Activated CD4-positive, alpha-beta memory T cell treated with anti-CD3 and anti-CD28 coated beads for 36 hours (primary cell): ENCODE results near the gene SHKBP1. TPM values are rescaled to one million over a fixed set of nuclear protein-coding genes. Genes with fewer than 3 reads are reported as not detected.

Experiments
- CTCF ChIA-PET: fragments of 350-600 bp; sonication (Branson Sonifier 250); formaldehyde crosslinking; loops from one replicate; lab custom pipeline; 2021; ENCODE audit warnings: antibody characterized with exemption, inconsistent platforms; lab: Charles Lee
- POLR2A ChIA-PET: fragments of 350-600 bp; sonication (Branson Sonifier 250); formaldehyde crosslinking; loops from one replicate; lab custom pipeline; 2021; ENCODE audit warnings: antibody characterized with exemption; lab: Charles Lee
- DNase-seq: peaks from one replicate; pipeline ENCODE4 v3.0.0-alpha.2; 2020
- H3K27ac Mint-ChIP-seq: one replicate; pipeline ENCODE4 v1.8.0; 2021; ENCODE audit warnings: mixed read lengths
- H3K27me3 Mint-ChIP-seq: one replicate; pipeline ENCODE4 v1.8.0; 2021; ENCODE audit warnings: mixed read lengths
- H3K36me3 Mint-ChIP-seq: one replicate; pipeline ENCODE4 v1.8.0; 2021; ENCODE audit warnings: mixed read lengths
- H3K4me1 Mint-ChIP-seq: one replicate; pipeline ENCODE4 v1.8.0; 2021; ENCODE audit warnings: low read depth, mixed read lengths
- H3K4me3 Mint-ChIP-seq: one replicate; pipeline ENCODE4 v1.8.0; 2021; ENCODE audit warnings: mild to moderate bottlenecking, mixed read lengths
- H3K9me3 Mint-ChIP-seq: one replicate; pipeline ENCODE4 v1.8.0; 2021; ENCODE audit warnings: mixed read lengths
- intact Hi-C: fragments of 100-400 bp; cut with micrococcal nuclease; formaldehyde crosslinking; loops from one replicate; pipeline ENCODE4 v1.15.1; 2023
- total RNA-seq, 2 experiments: library from RNA; stranded (reverse); gene quantifications; one replicate each; pipeline ENCODE4 v1.2.3, GENCODE V29; 2021

The SHKBP1 gene
- total RNA-seq, 2 experiments from 2014 or later = 112 to 126 TPM

DNA sequence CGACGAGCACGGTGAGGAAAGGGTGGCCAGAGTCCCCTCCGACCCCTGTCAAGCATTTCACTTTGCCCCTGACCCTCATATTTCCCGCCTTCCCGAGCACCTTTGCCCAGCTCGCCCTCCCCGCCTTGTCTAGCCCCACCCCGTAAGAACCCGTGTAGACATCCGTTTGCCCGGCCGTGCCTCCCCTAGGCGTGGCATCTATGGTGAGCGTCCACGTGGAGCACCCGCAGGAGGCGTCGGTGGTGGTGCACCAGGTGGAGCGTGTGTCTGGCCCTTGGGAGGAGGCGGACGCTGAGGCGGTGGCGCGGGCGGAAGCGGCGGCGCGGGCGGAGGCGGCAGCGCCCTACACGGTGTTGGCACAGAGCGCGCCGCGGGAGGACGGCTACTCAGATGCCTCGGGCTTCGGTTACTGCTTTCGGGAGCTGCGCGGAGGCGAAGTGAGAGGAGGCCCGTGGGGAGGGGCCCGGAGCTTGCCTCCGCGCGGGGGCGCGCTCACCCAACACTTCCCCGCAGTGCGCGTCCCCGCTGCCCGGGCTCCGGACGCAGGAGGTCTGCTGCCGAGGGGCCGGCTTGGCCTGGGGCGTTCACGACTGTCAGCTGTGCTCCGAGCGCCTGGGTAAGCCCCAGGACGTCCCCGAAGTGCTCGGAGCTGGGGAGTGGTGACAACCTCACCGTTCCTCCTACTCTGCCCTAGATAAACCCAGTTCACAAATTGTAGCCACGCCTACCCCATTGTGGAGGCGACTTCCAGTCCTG lies 28.7 kb downstream of the SHKBP1 start:
- Mint-ChIP-seq H3K4me1 (peaks cover 68% of the 10 kb centered on the region), H3K27ac (peak overlapping the region; percentile 90), H3K9me3 (no peaks in the 10 kb centered on the region), H3K27me3 (peaks cover 9% of the 10 kb centered on the region), H3K4me3 (peak overlapping the region; percentile 81), H3K36me3 (no peaks in the 10 kb centered on the region)
- CTCF ChIA-PET = interaction anchor here (0.6 to 3.1 kb wide), 7 partner anchors 10 to 185 kb away, joined by 3 to 29 read pairs (median 5); no protein-coding TSS in a partner anchor
- intact Hi-C loops = loop anchor here (1.0 to 2.0 kb wide), 5 partner anchors 10 to 161 kb away; partner anchors contain the start of genes BLVRB, SERTAD3 and SHKBP1
- peak; percentile 89 for DNase-seq
- POLR2A ChIA-PET = interaction anchor here (0.5 to 4.4 kb wide), 5 partner anchors 9 to 940 kb away, joined by 3 to 27 read pairs (median 3); partner anchors contain the start of genes C19orf47, COQ8B, ITPKC and PLD3

- H3K4me1 Mint-ChIP-seq = peaks cover 76% of the 10 kb centered on the region
- ChIA-PET CTCF (interaction anchor here (0.5 to 3.1 kb wide), 4 partner anchors 26 to 143 kb away, joined by 3 to 29 read pairs (median 12); no protein-coding TSS in a partner anchor), POLR2A (no interaction called here)
- H3K27ac Mint-ChIP-seq = no peak overlapping the region
- no peaks in the 10 kb centered on the region for H3K36me3 Mint-ChIP-seq
- no peaks in the 10 kb centered on the region for H3K9me3 Mint-ChIP-seq
- peaks cover 3% of the 10 kb centered on the region for H3K27me3 Mint-ChIP-seq
- intact Hi-C loops = no loop called here
- peak overlapping the region; percentile 13 for H3K4me3 Mint-ChIP-seq
- no peak for DNase-seq
Measured at GRCh38 chr19:40607311-40608239, 30.9 kb downstream of the SHKBP1 start.

- Mint-ChIP-seq H3K27ac (no peak overlapping the region), H3K36me3 (no peaks in the 10 kb centered on the region), H3K4me1 (peaks cover 73% of the 10 kb centered on the region), H3K27me3 (no peaks in the 10 kb centered on the region), H3K4me3 (peak overlapping the region; percentile 72), H3K9me3 (no peaks in the 10 kb centered on the region)
- DNase-seq = no peak
- POLR2A ChIA-PET = no interaction called here
- intact Hi-C loops = no loop called here
- CTCF ChIA-PET = interaction anchor here (1.1 to 3.1 kb wide), 2 partner anchors 26 to 144 kb away, joined by 4 to 21 read pairs; no protein-coding TSS in a partner anchor
Measured at GRCh38 chr19:40608240-40608621, 31.6 kb downstream of the SHKBP1 start.

DNA sequence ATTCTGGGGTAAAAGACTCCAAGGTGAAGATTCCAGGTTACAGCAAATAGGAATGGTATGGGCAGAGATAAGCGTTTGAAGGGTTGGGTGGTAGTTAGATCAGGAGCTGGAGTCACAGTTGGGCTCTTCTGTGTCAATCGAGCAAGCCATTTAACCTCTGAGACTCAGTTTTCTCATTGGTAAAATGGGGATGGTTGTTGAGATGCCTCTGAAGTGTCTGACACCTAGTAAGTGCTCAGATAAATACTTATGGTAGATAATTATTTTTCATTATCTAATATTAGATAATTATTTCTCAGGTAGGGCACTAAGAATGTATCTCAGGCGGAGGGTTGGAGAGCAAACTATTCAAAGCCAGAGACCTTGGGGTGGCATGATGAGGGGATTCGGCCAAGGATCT lies 32.3 kb downstream of the SHKBP1 start:
- Mint-ChIP-seq H3K27me3 (no peaks in the 10 kb centered on the region), H3K36me3 (no peaks in the 10 kb centered on the region), H3K27ac (peak overlapping the region; percentile 84), H3K4me3 (peak overlapping the region; percentile 72), H3K9me3 (no peaks in the 10 kb centered on the region), H3K4me1 (peaks cover 67% of the 10 kb centered on the region)
- no peak for DNase-seq
- ChIA-PET CTCF (interaction anchor here (1.1 to 3.1 kb wide), 2 partner anchors 25 to 145 kb away, joined by 4 to 21 read pairs; no protein-coding TSS in a partner anchor), POLR2A (interaction anchor here (1.1 kb wide), 1 partner anchor 9 kb away, joined by 5 read pairs; no protein-coding TSS in a partner anchor)
- intact Hi-C loops = no loop called here

DNA sequence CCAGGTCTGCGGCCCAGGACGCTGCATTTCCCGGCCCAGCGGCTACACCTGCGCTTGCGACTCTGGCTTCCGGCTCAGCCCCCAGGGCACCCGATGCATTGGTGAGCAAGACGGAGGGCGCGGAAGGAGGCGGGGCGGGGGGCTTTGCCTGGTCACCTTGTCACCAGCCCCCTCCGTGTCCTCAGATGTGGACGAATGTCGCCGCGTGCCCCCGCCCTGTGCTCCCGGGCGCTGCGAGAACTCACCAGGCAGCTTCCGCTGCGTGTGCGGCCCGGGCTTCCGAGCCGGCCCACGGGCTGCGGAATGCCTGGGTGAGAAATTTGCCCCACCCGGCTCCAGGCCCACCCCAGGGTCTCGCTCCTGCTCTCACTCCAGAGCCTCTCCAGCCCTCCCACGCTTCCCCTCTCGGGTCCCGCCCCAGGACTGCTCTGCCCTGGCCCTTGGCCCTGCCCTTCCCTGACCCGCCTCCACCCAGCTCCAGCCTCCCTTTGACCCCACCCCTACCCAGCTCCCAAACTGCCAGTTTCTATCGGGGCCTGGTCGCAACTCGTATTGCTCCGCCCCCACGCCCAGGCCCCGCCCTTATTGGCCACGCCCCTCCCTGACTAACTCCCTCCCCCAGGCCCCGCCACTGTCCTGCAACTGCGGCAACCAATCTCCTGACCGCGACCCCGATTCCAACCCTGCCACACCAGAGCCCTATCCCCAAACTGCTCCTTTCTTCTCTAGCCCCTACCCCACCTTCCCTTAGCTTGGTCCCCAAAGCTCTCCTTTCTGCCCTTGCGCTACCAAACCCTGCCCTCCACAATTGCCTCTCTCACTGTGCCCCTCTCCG lies 33.1 kb downstream of the SHKBP1 start:
- CTCF ChIA-PET = interaction anchor here (1.2 to 3.1 kb wide), 4 partner anchors 10 to 145 kb away, joined by 3 to 21 read pairs (median 6); partner anchors contain the start of gene BLVRB
- Mint-ChIP-seq H3K36me3 (peaks cover 1% of the 10 kb centered on the region), H3K4me3 (peak overlapping the region; percentile 72), H3K27ac (peak overlapping the region; percentile 84), H3K27me3 (no peaks in the 10 kb centered on the region), H3K9me3 (no peaks in the 10 kb centered on the region), H3K4me1 (peaks cover 61% of the 10 kb centered on the region)
- intact Hi-C loops = loop anchor here (5.0 to 10.0 kb wide), 2 partner anchors 193 to 935 kb away; no protein-coding TSS in a partner anchor
- POLR2A ChIA-PET = interaction anchor here (1.1 to 1.2 kb wide), 3 partner anchors 10 to 140 kb away, joined by 3 to 5 read pairs (median 4); partner anchors contain the start of gene ACTMAP
- peak; percentile 97 for DNase-seq

DNA sequence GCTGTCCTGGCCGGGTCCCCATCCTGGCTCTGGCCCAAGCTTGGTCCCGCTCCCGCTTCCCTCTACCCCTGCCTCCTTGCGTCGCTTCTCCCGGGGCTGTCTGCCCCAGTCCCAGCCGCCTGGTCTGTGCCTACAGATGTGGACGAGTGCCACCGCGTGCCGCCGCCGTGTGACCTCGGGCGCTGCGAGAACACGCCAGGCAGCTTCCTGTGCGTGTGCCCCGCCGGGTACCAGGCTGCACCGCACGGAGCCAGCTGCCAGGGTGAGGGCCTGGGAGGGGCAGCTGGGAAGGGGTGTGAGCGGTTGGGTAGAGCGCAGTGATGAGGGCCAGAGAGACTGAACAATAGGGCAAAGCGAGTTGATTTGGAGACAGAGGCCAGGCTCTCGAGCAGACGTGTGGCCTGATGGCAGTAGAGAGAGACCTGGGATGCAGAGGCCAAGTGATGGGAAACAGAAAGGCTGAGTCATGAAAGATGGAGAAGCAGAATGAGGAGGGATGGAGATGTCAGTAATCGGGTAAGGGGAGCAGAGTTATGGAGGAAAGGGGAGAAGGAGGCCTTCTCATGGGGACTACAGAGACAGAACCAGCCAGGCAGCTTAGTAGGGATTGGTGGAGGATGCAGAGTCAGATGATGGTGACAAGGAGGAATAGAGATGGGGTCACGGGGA lies 33.9 kb downstream of the SHKBP1 start:
- Mint-ChIP-seq H3K9me3 (no peaks in the 10 kb centered on the region), H3K27ac (peak overlapping the region; percentile 84), H3K36me3 (peaks cover 3% of the 10 kb centered on the region), H3K4me3 (peak overlapping the region; percentile 72), H3K27me3 (no peaks in the 10 kb centered on the region), H3K4me1 (peaks cover 62% of the 10 kb centered on the region)
- ChIA-PET POLR2A (interaction anchor here (1.1 to 1.2 kb wide), 2 partner anchors 14 to 140 kb away, joined by 3 to 4 read pairs; partner anchors contain the start of gene ACTMAP), CTCF (interaction anchor here (1.2 to 3.1 kb wide), 4 partner anchors 11 to 145 kb away, joined by 3 to 21 read pairs (median 6); partner anchors contain the start of gene BLVRB)
- intact Hi-C loops = loop anchor here (5.0 to 10.0 kb wide), 2 partner anchors 192 to 934 kb away; no protein-coding TSS in a partner anchor
- peak; percentile 80 for DNase-seq

GRCh38 chr19:40611096-40611495 lies 34.4 kb downstream of the SHKBP1 start:
- peak overlapping the region; percentile 72 for H3K4me3 Mint-ChIP-seq
- H3K9me3 Mint-ChIP-seq = no peaks in the 10 kb centered on the region
- H3K27ac Mint-ChIP-seq = peak overlapping the region; percentile 84
- H3K4me1 Mint-ChIP-seq = peaks cover 63% of the 10 kb centered on the region
- H3K36me3 Mint-ChIP-seq = peaks cover 8% of the 10 kb centered on the region
- peak; percentile 49 for DNase-seq
- intact Hi-C loops = loop anchor here (5.0 to 10.0 kb wide), 2 partner anchors 191 to 934 kb away; no protein-coding TSS in a partner anchor
- no peaks in the 10 kb centered on the region for H3K27me3 Mint-ChIP-seq
- ChIA-PET CTCF (interaction anchor here (1.2 to 3.1 kb wide), 3 partner anchors 11 to 146 kb away, joined by 3 to 21 read pairs (median 8); partner anchors contain the start of gene BLVRB), POLR2A (no interaction called here)

- ChIA-PET CTCF (no interaction called here), POLR2A (no interaction called here)
- H3K4me1 Mint-ChIP-seq = peaks cover 60% of the 10 kb centered on the region
- H3K27me3 Mint-ChIP-seq = no peaks in the 10 kb centered on the region
- DNase-seq = no peak
- H3K9me3 Mint-ChIP-seq = no peaks in the 10 kb centered on the region
- H3K36me3 Mint-ChIP-seq = peaks cover 8% of the 10 kb centered on the region
- intact Hi-C loops = loop anchor here (5.0 to 10.0 kb wide), 2 partner anchors 190 to 933 kb away; no protein-coding TSS in a partner anchor
- peak overlapping the region; percentile 84 for H3K27ac Mint-ChIP-seq
- peak overlapping the region; percentile 72 for H3K4me3 Mint-ChIP-seq
Measured at GRCh38 chr19:40611900-40612698, 35.4 kb downstream of the SHKBP1 start.

GRCh38 chr19:40612831-40613689 lies 36.4 kb downstream of the SHKBP1 start:
- Mint-ChIP-seq H3K27ac (peak overlapping the region; percentile 97), H3K27me3 (no peaks in the 10 kb centered on the region), H3K9me3 (no peaks in the 10 kb centered on the region), H3K36me3 (peaks cover 12% of the 10 kb centered on the region), H3K4me1 (peaks cover 56% of the 10 kb centered on the region), H3K4me3 (peak overlapping the region; percentile 89)
- intact Hi-C loops = loop anchor here (5.0 to 10.0 kb wide), 2 partner anchors 189 to 932 kb away; no protein-coding TSS in a partner anchor
- CTCF ChIA-PET = interaction anchor here (0.7 to 4.4 kb wide), 3 partner anchors 9 to 104 kb away, joined by 3 to 41 read pairs (median 8); partner anchors contain the start of genes COQ8B and ITPKC
- DNase-seq = peak; percentile 90
- POLR2A ChIA-PET = interaction anchor here (0.9 to 4.0 kb wide), 3 partner anchors 9 to 165 kb away, joined by 3 to 27 read pairs (median 4); partner anchors contain the start of gene RAB4B
